ENCODE results near the gene POLR1C. TPM values are rescaled to one million over a fixed set of nuclear protein-coding genes. Genes with fewer than 3 reads are reported as not detected.
A peak's percentile ranks its signal among the peaks of the same experiment; 100 is the strongest.

POLR1C gene
- total RNA-seq, 2 experiments from 2014 or later = 46.6 to 47.8 TPM

- Histone ChIP-seq H3K36me3 (ENCODE audit: insufficient read depth, low read length) (peaks cover 39% of the 10 kb centered on the region), H3K4me3 (ENCODE audit: low read length) (no peak overlapping the region), H3K9me3 (ENCODE audit: control insufficient read depth in 1 of 2, insufficient read depth in 1 of 2, low read length in 2 of 2) (no peaks in the 10 kb centered on the region), H3K27ac (ENCODE audit: low read depth in 1 of 2, low read length in 2 of 2) (no peak overlapping the region), H3K4me1 (ENCODE audit: insufficient read depth, low read length) (peaks cover 29% of the 10 kb centered on the region), H3K27me3 (ENCODE audit: control insufficient read depth in 1 of 2, insufficient read depth in 2 of 2, low read length in 2 of 2) (peaks cover 20% of the 10 kb centered on the region in 2 experiments)
- peak; percentile 58 to 92 (median 74) for DNase-seq
- peak overlapping the region; percentile 68 for H3K4me3 Mint-ChIP-seq
- peak; percentile 71 for ATAC-seq (ENCODE audit: poor library complexity)
- peaks cover 60% of the 10 kb centered on the region for H3K36me3 Mint-ChIP-seq (ENCODE audit: low read depth)
- H3K9me3 Mint-ChIP-seq = no peaks in the 10 kb centered on the region
- POLR2A ChIA-PET = interaction anchor here (0.5 to 2.1 kb wide), 11 partner anchors 9 to 1817 kb away, joined by 3 to 16 read pairs (median 4); partner anchors contain the start of genes ABCC10, DNPH1, POLR1C and YIPF3
- H3K27me3 Mint-ChIP-seq = peaks cover 23% of the 10 kb centered on the region
- intact Hi-C loops (cut with DNase I, micrococcal nuclease) = loop anchor here (1.0 to 10.0 kb wide), 7 partner anchors 53 to 602 kb away; partner anchors contain the start of gene ZNF318 (in 2 of the 2)
- TF ChIP-seq, protein P1, sequence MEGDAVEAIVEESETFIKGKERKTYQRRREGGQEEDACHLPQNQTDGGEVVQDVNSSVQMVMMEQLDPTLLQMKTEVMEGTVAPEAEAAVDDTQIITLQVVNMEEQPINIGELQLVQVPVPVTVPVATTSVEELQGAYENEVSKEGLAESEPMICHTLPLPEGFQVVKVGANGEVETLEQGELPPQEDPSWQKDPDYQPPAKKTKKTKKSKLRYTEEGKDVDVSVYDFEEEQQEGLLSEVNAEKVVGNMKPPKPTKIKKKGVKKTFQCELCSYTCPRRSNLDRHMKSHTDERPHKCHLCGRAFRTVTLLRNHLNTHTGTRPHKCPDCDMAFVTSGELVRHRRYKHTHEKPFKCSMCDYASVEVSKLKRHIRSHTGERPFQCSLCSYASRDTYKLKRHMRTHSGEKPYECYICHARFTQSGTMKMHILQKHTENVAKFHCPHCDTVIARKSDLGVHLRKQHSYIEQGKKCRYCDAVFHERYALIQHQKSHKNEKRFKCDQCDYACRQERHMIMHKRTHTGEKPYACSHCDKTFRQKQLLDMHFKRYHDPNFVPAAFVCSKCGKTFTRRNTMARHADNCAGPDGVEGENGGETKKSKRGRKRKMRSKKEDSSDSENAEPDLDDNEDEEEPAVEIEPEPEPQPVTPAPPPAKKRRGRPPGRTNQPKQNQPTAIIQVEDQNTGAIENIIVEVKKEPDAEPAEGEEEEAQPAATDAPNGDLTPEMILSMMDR (IDR thresholded peaks at IDR 0.05) = peak; percentile 94
- CTCF ChIA-PET = interaction anchor here (0.7 to 2.7 kb wide), 15 partner anchors 9 to 277 kb away, joined by 3 to 13 read pairs (median 4); partner anchors contain the start of genes ABCC10, CRIP3, DLK2 and DNPH1
- H3K27ac Mint-ChIP-seq = no peak overlapping the region
- peaks cover 15% of the 10 kb centered on the region for H3K4me1 Mint-ChIP-seq (ENCODE audit: low read depth)
These were observed 10.0 kb upstream of the POLR1C start for GRCh38 chr6:43506667-43507471.

GRCh38 chr6:43508481-43509141 lies 8.3 kb upstream of the POLR1C start:
- Mint-ChIP-seq H3K9me3 (no peaks in the 10 kb centered on the region), H3K4me1 (ENCODE audit: low read depth) (peaks cover 20% of the 10 kb centered on the region), H3K27me3 (peaks cover 23% of the 10 kb centered on the region), H3K4me3 (peak overlapping the region; percentile 87), H3K36me3 (ENCODE audit: low read depth) (peaks cover 59% of the 10 kb centered on the region), H3K27ac (peak overlapping the region; percentile 67)
- H3K4me3 ChIP-seq (ENCODE audit: low read length) = no peak overlapping the region
- ATAC-seq (ENCODE audit: poor library complexity) (no peak), DNase-seq (peak in 2 of 14 experiments; percentile 22 to 30)
- intact Hi-C loops (cut with DNase I, micrococcal nuclease) = loop anchor here (5.0 to 10.0 kb wide), 5 partner anchors 121 to 604 kb away; partner anchors contain the start of gene ZNF318 (in 2 of the 2)
- TF ChIP-seq, protein P1 (IDR thresholded peaks at IDR 0.05) = no peak
- no peak overlapping the region for H3K27ac ChIP-seq (ENCODE audit: low read depth in 1 of 2, low read length in 2 of 2)
- no peaks in the 10 kb centered on the region for H3K9me3 ChIP-seq (ENCODE audit: control insufficient read depth in 1 of 2, insufficient read depth in 1 of 2, low read length in 2 of 2)
- POLR2A ChIA-PET = interaction anchor here (1.9 to 2.1 kb wide), 3 partner anchors 9 to 139 kb away, joined by 8 to 16 read pairs (median 10); partner anchors contain the start of genes POLR1C, TJAP1, YIPF3 and ZNF318
- H3K27me3 ChIP-seq (ENCODE audit: control insufficient read depth in 1 of 2, insufficient read depth in 2 of 2, low read length in 2 of 2) = peaks cover 20% of the 10 kb centered on the region in 2 experiments
- peaks cover 39% of the 10 kb centered on the region for H3K36me3 ChIP-seq (ENCODE audit: insufficient read depth, low read length)
- peaks cover 29% of the 10 kb centered on the region for H3K4me1 ChIP-seq (ENCODE audit: insufficient read depth, low read length)
- CTCF ChIA-PET = interaction anchor here (2.7 kb wide), 1 partner anchor 54 kb away, joined by 13 read pairs; the partner anchor contains the start of gene DLK2
